GM12878 (cell line): ENCODE measurements around the gene SHFL. TPM values are rescaled to one million over a fixed set of nuclear protein-coding genes. Genes with fewer than 3 reads are reported as not detected.
A peak's percentile ranks its signal among the peaks of the same experiment; 100 is the strongest.

Experiments used
- ATAC-seq: fragments of 200-7000 bp; cut with Tn5 transposase; 3 replicates; pipeline ENCODE4 v1.9.1; 2020; ENCODE audit warnings: mild to moderate bottlenecking, moderate library complexity
- BruUV-seq: library from RNA; stranded (reverse); fragments of 400-500 nt; replicated peaks from 2 replicates; lab custom pipeline; 2021; lab: Mats Ljungman, UMichigan
- CTCF ChIA-PET: fragments of 300-600 bp; sonication (Branson Sonifier 250); formaldehyde crosslinking; extraction: SDS; loops from one replicate; lab custom pipeline; 2021; ENCODE audit warnings: inconsistent platforms; lab: Yijun Ruan, JAX
- POLR2A ChIA-PET: fragments of 350-600 bp; formaldehyde crosslinking; extraction: SDS; loops from one replicate; lab custom pipeline; 2021; ENCODE audit warnings: inconsistent platforms; lab: Charles Lee
- RAD21 ChIA-PET: fragments of 300-600 bp; sonication (Branson Sonifier 250); formaldehyde crosslinking; loops from one replicate; lab custom pipeline; 2023; ENCODE audit warnings: antibody characterized with exemption; ENCODE audit not compliant: unreplicated experiment; lab: Charles Lee
- SMC1A ChIA-PET: fragments of 300-600 bp; sonication (Branson Sonifier 250); formaldehyde crosslinking; loops from one replicate; lab custom pipeline; 2023; ENCODE audit not compliant: unreplicated experiment, uncharacterized antibody; lab: Charles Lee
- DNase-seq: peaks from one replicate; pipeline ENCODE4 v3.0.0-alpha.2; 2011; ENCODE audit warnings: low read depth, low spot score
- FAIRE-seq: peaks from 3 replicates; lab custom pipeline; 2011; peaks lifted over from hg19 to GRCh38; lab: Jason Lieb, UNC
- H2AFZ ChIP-seq: 2 replicates; pipeline ENCODE4 v1.6.0; 2011; ENCODE audit warnings: low read depth, low read length, control low read depth; ENCODE audit not compliant: control insufficient read depth
- H3K27ac ChIP-seq: 2 replicates; pipeline ENCODE4 v1.5.1; 2011; ENCODE audit warnings: control low read depth; ENCODE audit not compliant: control insufficient read depth, insufficient read depth
- H3K27me3 ChIP-seq, 2 experiments: replicated peaks in 1 of 2; 2 replicates each; pipeline versions ENCODE4 v1.6.0 to v1.6.1; 2011; ENCODE audit warnings: low read length in 1 of 2; ENCODE audit not compliant: control insufficient read depth in 2 of 2, insufficient read depth in 2 of 2
- H3K36me3 ChIP-seq, 2 experiments: 2 replicates each; pipeline ENCODE4 v1.5.1; 2011; ENCODE audit warnings: low read length in 1 of 2; ENCODE audit not compliant: control insufficient read depth in 2 of 2, insufficient read depth in 2 of 2
- H3K4me1 ChIP-seq: 2 replicates; pipeline ENCODE4 v1.6.1; 2011; ENCODE audit warnings: mild to moderate bottlenecking, low read length, moderate library complexity, mixed read lengths; ENCODE audit not compliant: control insufficient read depth, insufficient read depth
- H3K4me2 ChIP-seq: 2 replicates; pipeline ENCODE4 v1.6.0; 2011; ENCODE audit warnings: control low read depth; ENCODE audit not compliant: control insufficient read depth, insufficient read depth
- H3K4me3 ChIP-seq: fragments of 200-600 bp; sonication (generic); 2 replicates; pipeline ENCODE4 v1.5.1; 2016
- H3K79me2 ChIP-seq: 2 replicates; pipeline ENCODE4 v1.6.0; 2011; ENCODE audit warnings: low read length; ENCODE audit not compliant: control insufficient read depth, insufficient read depth
- H3K9ac ChIP-seq: 2 replicates; pipeline ENCODE4 v1.8.0; 2011; ENCODE audit warnings: low read length, control low read depth, mixed read lengths; ENCODE audit not compliant: control insufficient read depth, insufficient read depth
- H3K9me3 ChIP-seq: replicated peaks from 3 replicates; pipeline ENCODE4 v1.5.1; 2011; ENCODE audit warnings: mild to moderate bottlenecking, low read length; ENCODE audit not compliant: control insufficient read depth, insufficient read depth
- H4K20me1 ChIP-seq: 2 replicates; pipeline ENCODE4 v1.6.0; 2011; ENCODE audit not compliant: control insufficient read depth, insufficient read depth
- ATF2 ChIP-seq: IDR thresholded peaks from 2 replicates; pipeline ENCODE4 v1.6.1; 2012; ENCODE audit warnings: low read length, inconsistent platforms
- EZH2 ChIP-seq: IDR thresholded peaks from 2 replicates; pipeline ENCODE4 v1.6.1; 2012; ENCODE audit warnings: low read depth, mild to moderate bottlenecking, control low read depth, inconsistent platforms, low read length, borderline replicate concordance; ENCODE audit not compliant: control insufficient read depth
- FOS ChIP-seq: IDR thresholded peaks from 3 replicates; pipeline ENCODE4 v1.6.1; 2011; ENCODE audit warnings: borderline replicate concordance; ENCODE audit not compliant: insufficient read length; ENCODE audit errors: extremely low read depth
- KDM1A ChIP-seq: fragments of 200-600 bp; sonication (generic); IDR thresholded peaks from 2 replicates; pipeline ENCODE4 v1.6.1; 2016; ENCODE audit warnings: borderline replicate concordance
- LARP7 ChIP-seq: fragments of 450-650 bp; IDR thresholded peaks from 2 replicates; pipeline ENCODE4 v1.6.1; 2017; ENCODE audit warnings: mild to moderate bottlenecking
- MTA3 ChIP-seq: IDR thresholded peaks from 2 replicates; pipeline ENCODE4 v1.6.1; 2012; ENCODE audit warnings: low read length, inconsistent platforms, borderline replicate concordance
- MXI1 ChIP-seq: fragments of 150-350 bp; IDR thresholded peaks from 2 replicates; pipeline ENCODE4 v1.6.1; 2011; ENCODE audit warnings: low read depth, mild to moderate bottlenecking, inconsistent platforms, low read length, improper control_type of control experiment
- PKNOX1 ChIP-seq: fragments of 450-650 bp; IDR thresholded peaks from 2 replicates; pipeline ENCODE4 v1.6.1; 2016; ENCODE audit warnings: mild to moderate bottlenecking
- PML ChIP-seq: IDR thresholded peaks from 2 replicates; pipeline ENCODE4 v1.6.1; 2012; ENCODE audit warnings: low read length, inconsistent platforms
- RCOR1 ChIP-seq: conservative IDR thresholded peaks from 2 replicates; pipeline ENCODE4 v1.6.1; 2012; ENCODE audit warnings: low read depth, low read length, improper control_type of control experiment
- SMAD1 ChIP-seq: fragments of 450-650 bp; IDR thresholded peaks from 2 replicates; pipeline ENCODE4 v1.6.1; 2018; ENCODE audit warnings: mild to moderate bottlenecking, low read depth; ENCODE audit not compliant: partially characterized antibody
- SMARCA5 ChIP-seq: fragments of 450-650 bp; IDR thresholded peaks from 2 replicates; pipeline ENCODE4 v1.6.1; 2017; ENCODE audit warnings: mild to moderate bottlenecking
- TCF3 ChIP-seq: IDR thresholded peaks from 2 replicates; pipeline ENCODE4 v1.6.1; 2012; ENCODE audit warnings: low read depth, mild to moderate bottlenecking, low read length, borderline replicate concordance; ENCODE audit not compliant: insufficient read depth
- USF1 ChIP-seq: IDR thresholded peaks from 2 replicates; pipeline ENCODE4 v1.6.1; 2011; ENCODE audit warnings: borderline replicate concordance, low read depth, mild to moderate bottlenecking, moderate library complexity, mixed read lengths, low read length; ENCODE audit not compliant: insufficient read depth; ENCODE audit errors: extremely low read length
- ZNF687 ChIP-seq: fragments of 450-650 bp; IDR thresholded peaks from 2 replicates; pipeline ENCODE4 v1.6.1; 2017; ENCODE audit warnings: mild to moderate bottlenecking, moderate library complexity
- WGBS: methylation state at CpG from one replicate; pipeline ENCODE4 v1.1.6; 2016; ENCODE audit warnings: low lambda C conversion rate; ENCODE audit not compliant: insufficient replicate concordance, insufficient coverage; ENCODE audit errors: missing lambda C conversion rate; 5-methylcytosine and 5-hydroxymethylcytosine counted together
- in situ Hi-C: fragments of 300-500 bp; cut with MboI; formaldehyde crosslinking; loops from 9 replicates; pipeline ENCODE4 v1.14.3; 2018; ENCODE audit warnings: mixed read lengths
- intact Hi-C: fragments of 100-400 bp; cut with micrococcal nuclease; formaldehyde crosslinking; loops from one replicate; pipeline ENCODE4 v1.14.2; 2022; ENCODE audit not compliant: unreplicated experiment
- polyA plus RNA-seq, 11 experiments: library from polyadenylated mRNA; depleted of rRNA in 4 of 11; unstranded in 6 of 11; stranded (reverse) in 5 of 11; fragments of >200 nt; fragmentation: Nextera tagmentation in 4 of 11; fragmentation: Illumina TruSeq in 1 of 11; extraction: Ambion mirVana in 4 of 11; extraction: Trizol in 1 of 11; gene quantifications; 1 replicate in 1 of 11; 2 replicates in 10 of 11; pipeline versions ENCODE4 v1.2.1 to v1.2.3, GENCODE V29; 2011 to 2016; ENCODE audit warnings: inconsistent platforms in 2 of 11, missing spikeins in 2 of 11, low read depth in 1 of 11
- total RNA-seq, 4 experiments: library from RNA; depleted of rRNA in 3 of 4; stranded (reverse); fragments of >200 nt in 3 of 4; fragmentation: Illumina TruSeq in 1 of 4; extraction: Trizol in 1 of 4; gene quantifications; 2 replicates each; pipeline versions ENCODE4 v1.2.1 to v1.2.3, GENCODE V29; 2013 to 2021

The SHFL gene
- total and polyA plus RNA-seq, 10 of the 15 experiments (the other 5 are each of a cell fraction or from before 2014, with no cell fraction given), result 8.0 to 83.8 (median 40.7) TPM

- TF ChIP-seq ZNF687 (no peak), EZH2 (no peak), PML (no peak), USF1 (no peak), PKNOX1 (no peak), TCF3 (no peak), MTA3 (0 out of 2 replicates have a peak, but pooled peaks have one; percentile 43), KDM1A (no peak), LARP7 (no peak), SMAD1 (no peak), SMARCA5 (no peak), ATF2 (0 out of 2 replicates have a peak, but pooled peaks have one; percentile 21), FOS (no peak), RCOR1 (no peak), MXI1 (no peak)
- DNase-seq (no peak), ATAC-seq (no peak), FAIRE-seq (no peak)
- in situ Hi-C loops (no loop called here), intact Hi-C loops (no loop called here)
- SMC1A ChIA-PET, result interaction anchor here (0.9 to 11.1 kb wide), 3 partner anchors 9 to 17 kb away, joined by 3 to 150 read pairs (median 6); partner anchors contain the start of genes P2RY11 and PPAN
- Histone ChIP-seq H3K27me3 (no peaks in the 10 kb centered on the region), H3K4me3 (no peak overlapping the region), H3K9ac (no peak overlapping the region; the same call in 1 of the 2 replicates), H3K4me2 (0 out of 2 replicates have a peak overlapping the region, but pooled peaks have one; percentile 63), H3K79me2 (peaks cover 8% of the 10 kb centered on the region), H3K36me3 (peaks cover 10 to 18% of the 10 kb centered on the region in 2 experiments), H3K4me1 (peaks cover 32% of the 10 kb centered on the region), H3K9me3 (no peaks in the 10 kb centered on the region; the same call in 2 of the 3 replicates), H4K20me1 (no peaks in the 10 kb centered on the region), H3K27ac (no peak overlapping the region), H2AFZ (peak overlapping the region; percentile 41; the same call in 1 of the 2 replicates)
- RAD21 ChIA-PET, result interaction anchor here (0.9 to 9.6 kb wide), 5 partner anchors 9 to 155 kb away, joined by 3 to 166 read pairs (median 4); partner anchors contain the start of genes P2RY11 and PPAN
- TSS peak; percentile 10 for BruUV-seq
- WGBS, result 43% methylated on average over 7 of the region's 7 CpGs
- CTCF ChIA-PET, result interaction anchor here (0.8 to 9.5 kb wide), 6 partner anchors 9 to 68 kb away, joined by 3 to 171 read pairs (median 9); partner anchors contain the start of genes EIF3G, P2RY11 and PPAN
- POLR2A ChIA-PET, result interaction anchor here (0.5 to 1.9 kb wide), 12 partner anchors 8 to 228 kb away, joined by 3 to 18 read pairs (median 8); partner anchors contain the start of genes MRPL4, P2RY11 and PPAN
These were observed 9.5 kb downstream of the SHFL start for GRCh38 chr19:10095622-10095947.
